Medulla oblongata (tissue), 1 donor: Measurements from ENCODE around the gene FAN1.
"Not testable (repeated sequence)": the region's sequence is repeated elsewhere in the genome, so short reads cannot be mapped to it uniquely, and the experiment has no call there.

Experiments used
- DNase-seq: peaks from one replicate; pipeline ENCODE4 v3.0.0-alpha.2; 2015; ENCODE audit errors: extremely low spot score

The FAN1 gene

DNA sequence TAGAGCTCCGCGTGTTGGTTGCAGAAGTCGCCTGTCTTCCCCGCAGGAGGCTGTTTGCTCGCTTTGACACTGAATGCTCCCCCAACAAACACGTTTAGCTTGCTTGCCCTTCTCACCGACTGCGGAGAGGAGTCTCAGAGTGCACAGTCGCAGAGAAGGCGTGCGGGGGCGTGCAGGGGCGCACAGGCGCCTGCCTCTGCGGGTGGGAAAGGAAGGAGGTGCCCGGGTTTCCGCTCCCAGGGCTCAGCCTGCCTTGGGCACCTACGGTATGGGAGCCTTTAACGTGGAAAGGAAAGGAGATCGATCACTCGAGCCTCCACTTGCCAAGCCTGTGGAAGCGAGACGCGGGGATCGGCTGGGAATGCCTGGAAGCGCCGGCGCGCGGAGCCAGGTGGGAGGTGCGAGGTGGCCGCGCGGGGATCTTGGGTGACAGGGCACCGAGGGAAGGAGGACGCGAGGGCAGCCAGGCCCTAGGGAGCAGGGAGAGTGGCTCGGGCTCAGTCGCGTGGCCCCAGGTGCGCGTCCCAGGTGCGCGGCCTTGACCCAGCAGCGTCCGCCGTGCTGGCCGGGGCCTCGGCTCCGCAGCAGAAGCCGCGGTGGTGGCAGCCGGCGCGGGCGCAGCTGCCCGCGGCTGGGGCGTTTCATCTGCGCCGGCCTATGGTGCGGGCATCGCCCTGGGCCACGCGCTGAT, at the start of gene FAN1:
Gene FAN1 (plus strand): TSS at position 419 of the 691 bp plus-strand sequence. CDS start 749 bp downstream, outside the sequence.
- DNase-seq: peak; percentile 92

DNA sequence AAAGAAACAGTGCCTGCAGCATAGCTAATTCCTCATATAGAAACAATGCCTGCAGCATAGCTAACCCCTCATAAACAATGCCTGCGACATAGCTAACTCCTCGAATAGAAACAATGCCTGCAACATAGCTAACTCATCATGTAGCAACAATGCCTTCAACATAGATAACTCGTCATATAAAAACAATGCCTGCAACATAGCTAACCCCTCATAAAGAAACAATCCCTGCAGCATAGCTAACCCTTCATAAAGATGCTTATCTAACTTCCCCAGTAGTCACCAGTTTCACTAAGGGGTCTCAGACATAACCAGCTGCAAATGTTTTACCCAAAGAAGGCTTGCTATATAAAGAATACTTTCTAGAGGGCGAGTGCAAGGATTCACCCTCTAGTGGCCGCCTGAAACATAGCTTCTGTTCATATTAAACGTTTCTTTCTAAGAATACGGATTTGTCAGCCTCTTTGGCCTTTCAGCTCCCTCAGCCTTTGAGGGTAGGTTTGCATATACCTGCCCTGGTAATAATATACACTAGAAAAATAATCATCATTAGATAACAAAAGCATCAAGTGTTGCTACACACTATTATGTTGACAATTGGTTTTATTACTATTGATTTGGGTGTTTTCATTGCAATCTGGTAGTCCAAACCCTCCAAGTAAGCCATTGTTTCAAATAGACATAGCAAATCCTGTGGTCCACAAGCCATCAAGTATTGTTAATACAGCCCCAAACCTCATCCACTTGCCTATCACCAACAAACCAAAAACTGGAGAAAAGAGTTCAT, 44.4 kb upstream of the FAN1 start:
- peak; percentile 37 for DNase-seq

DNA sequence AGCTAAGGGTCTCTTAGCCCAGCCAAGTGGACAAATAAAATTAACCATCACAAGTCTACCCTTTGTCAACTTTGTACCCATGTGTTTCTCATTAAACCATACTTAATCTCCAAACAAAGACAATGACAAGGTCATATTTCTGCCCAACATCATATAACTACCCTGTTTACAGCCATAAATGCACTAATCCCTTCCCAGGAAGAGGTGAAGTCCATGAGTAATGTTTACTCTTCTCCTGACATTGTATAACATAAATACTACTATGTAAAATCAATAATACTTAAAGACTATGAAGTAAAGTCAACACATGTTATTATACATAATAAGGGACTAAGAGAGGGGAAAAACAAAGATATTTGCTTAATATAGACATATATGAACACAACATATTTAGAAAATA, 38.5 kb upstream of the FAN1 start:
- DNase-seq: no peak

DNA sequence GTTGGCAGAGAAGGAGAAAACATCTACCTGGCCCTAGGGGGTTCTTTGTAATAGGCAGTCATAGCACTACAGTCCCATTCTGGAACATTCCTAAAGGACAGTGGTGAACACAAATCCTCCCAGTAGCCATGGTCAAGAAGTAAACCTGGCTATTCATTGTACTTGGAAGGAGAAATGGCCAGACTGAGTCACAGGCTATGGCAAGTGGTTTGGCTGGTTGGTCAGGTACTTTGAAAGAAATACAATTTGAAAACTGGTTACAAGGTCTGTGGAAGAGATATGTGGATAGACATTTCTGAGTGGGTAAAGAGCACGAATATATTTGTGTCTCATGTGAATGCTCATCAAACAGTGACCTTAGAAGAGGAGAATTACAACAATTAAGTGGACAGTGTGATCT, 33.0 kb upstream of the FAN1 start:
- DNase-seq: no peak

DNA sequence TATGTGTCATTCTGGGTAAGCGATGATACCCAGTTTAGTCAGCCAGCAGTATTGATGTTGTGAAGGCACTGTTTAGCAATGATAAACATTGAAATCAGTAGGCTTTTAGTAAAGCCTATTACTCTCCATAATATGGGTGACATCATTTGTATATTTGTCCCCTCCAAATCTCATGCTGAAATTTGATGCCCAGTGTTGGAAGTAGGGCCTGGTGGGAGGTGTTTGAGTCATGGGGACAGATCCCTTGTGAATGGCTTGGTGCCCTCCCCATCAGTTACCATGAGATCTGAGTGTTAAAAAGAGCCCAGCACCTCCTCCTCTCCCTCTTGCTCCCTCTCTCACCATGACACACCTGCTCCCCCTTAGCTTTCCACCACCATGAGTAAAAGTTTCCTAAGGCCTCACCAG, 31.4 kb upstream of the FAN1 start:
- no peak for DNase-seq

DNA sequence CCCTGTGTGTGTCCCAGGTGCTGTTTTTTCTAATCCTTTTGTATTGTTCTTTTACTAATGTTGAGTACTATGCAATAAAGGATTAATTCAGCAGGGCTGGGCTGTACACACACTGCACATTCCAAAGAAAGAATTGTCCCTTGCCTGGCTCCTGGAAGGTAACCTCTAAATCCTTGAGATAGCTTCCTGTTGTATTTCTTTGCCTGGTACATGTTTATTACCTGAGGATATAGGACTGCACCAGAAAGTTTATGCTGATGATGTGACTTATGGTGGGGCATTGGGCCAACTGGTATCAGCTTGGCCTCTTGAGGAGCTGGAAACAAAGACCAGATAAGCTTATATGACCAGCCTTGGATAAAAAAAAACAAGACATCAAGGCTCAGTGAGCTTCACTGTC, 26.6 kb upstream of the FAN1 start:
- no peak for DNase-seq

DNA sequence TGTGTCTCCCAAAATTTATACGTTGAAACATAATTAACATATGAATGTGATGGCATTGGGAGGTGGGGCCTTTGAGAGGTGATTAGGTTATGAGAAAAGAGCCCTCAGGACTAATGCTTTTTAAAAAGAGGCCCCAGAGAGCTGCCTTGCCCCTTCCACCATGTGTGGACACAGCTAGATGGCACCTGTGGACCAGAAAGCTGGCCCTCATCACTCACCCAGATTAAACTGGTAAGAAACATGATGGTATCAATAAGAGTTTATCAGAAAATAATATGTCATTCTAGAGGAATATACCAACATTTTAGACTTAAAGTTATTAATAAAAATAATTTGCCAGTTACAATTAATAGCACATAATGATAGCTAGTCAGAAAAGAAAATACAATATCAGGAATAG, 25.2 kb upstream of the FAN1 start:
- DNase-seq: no peak

DNA sequence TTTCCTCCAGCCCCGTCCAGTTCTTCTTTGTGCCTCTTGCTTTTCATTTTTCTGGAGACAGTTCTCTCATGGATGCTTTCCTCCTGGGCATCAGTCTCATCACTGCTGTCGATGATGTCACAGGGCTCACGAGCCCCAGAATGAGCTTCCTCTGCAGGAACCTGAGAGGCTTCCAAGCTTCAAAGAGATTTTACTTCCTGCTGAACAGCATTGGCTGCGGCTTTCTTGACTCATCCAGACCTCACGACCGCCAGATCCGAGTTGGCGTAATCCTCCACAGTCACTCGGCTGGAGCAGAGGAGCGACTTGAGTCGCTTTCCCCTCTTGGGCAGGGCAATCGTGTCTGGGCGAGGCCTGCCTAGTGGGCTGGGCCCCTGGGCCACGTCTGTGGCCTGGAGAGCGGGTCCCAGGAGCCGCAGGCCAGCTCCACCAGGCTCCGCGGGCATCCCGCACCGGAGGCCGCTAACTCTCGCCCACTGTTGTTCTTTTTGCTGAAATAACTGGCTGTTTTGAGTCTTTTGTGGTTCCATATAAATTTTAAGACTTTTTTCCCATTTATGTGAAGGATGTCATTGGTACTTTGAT, 20.8 kb upstream of the FAN1 start:
- no peak for DNase-seq

DNA sequence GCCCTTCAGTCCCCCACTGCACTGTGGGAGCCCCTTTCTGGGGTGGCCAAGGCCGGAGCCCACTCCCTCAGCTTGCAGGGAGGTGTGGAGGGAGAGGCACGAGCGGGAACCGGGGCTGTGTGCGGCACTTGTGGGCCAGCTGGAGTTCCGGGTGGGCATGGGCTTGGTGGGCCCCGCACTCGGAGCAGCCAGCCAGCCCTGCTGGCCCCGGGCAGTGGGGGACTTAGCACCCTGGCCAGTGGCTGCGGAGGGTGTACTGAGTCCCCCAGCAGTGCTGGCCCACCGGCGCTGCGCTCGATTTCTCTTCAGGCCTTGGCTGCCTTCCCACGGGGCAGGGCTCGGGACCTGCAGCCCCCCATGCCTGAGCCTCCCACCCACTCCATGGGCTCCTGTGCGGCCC, 20.0 kb upstream of the FAN1 start:
- not testable (repeated sequence) for DNase-seq

DNA sequence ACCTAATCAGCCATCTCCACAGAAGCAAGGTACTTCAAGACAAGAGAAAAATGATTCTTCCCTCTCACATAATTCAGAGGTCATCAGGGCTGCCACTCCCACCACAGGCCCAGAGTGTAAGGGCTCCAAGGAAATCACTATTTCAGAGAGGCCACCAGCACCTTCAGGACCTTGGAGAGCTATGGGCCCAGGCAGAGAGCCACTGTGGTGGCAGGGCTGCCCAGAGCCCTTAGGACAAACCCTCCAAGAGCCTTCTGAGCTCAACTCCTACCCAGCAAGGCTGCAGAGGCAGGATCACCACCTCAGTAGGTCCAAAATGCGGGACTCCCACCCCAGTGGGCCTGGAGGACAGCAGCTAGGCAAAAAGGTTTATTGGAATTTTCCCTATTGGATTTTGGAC, 17.9 kb upstream of the FAN1 start:
- no peak for DNase-seq

DNA sequence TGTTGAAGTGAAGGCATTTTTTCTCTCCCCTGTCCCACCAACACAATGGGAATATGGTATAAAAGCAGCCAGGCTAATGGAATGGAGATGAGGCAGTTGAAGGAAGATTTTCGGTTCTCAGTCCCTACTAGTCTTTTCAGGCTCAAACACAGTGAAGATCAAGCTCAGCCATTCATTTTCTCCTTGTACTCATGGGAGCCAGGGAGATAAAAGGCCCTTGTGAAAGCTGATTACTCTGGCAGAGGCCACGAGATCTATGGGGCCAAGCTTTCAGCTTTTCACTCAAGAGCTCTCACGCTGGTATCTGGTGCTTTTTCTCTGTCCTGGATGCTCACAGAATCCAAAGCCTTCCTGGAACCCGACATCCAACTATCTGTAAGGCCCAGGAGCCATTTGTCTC, 14.5 kb upstream of the FAN1 start:
- peak; percentile 83 for DNase-seq

DNA sequence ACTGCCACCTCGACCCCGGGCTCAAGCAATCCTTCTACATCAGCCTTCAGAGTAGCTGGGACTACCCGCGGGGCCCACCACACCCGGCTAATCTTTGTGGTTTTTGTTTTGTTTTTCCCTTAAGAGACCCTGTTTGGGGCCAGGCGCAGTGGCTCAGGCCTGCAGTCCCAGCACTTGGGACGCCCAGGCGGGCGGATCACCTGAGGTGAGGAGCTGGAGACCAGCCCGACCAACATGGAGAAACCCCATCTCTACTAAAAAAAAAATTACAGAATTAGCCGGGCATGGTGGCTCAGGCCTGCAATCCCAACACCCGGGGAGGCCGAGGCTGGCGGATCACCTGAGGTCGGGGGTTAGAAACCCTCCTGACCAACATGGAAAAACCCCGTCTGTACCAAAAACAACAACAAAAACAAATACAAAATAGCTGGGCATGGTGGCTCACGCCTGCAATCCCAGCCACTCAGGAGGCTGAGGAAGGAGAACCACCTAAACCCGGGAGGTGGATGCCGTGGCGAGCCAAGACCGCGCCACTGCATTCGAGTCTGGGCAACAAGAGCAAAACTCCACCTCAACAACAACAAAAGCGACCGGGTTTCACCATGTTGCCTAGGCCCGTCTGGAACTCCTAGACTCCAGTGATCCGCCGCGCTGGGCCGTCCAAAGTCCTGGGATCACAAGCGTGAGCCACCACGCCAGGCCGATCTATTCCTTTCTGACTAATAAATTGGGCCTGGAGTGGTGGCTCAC, 8.1 kb upstream of the FAN1 start:
- no peak for DNase-seq

DNA sequence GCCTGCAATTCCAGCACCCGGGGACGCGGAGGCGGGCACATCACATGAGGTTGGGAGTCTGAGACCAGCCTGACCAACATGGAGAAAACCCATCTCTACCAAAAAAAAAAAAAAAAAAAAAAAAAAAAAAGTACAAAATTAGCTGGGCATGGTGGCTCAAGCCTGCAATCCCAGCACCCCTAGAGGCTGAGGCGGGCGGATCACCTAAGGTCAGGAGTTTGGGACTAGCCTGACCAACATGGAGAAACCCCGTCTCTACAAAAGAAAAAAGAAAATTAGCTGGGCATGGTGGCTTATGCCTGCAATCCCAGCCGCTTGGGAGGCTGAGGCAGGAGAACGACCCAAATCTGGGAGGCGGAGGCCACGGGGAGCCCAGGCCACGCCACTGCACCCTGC, 7.5 kb upstream of the FAN1 start:
- no peak for DNase-seq

DNA sequence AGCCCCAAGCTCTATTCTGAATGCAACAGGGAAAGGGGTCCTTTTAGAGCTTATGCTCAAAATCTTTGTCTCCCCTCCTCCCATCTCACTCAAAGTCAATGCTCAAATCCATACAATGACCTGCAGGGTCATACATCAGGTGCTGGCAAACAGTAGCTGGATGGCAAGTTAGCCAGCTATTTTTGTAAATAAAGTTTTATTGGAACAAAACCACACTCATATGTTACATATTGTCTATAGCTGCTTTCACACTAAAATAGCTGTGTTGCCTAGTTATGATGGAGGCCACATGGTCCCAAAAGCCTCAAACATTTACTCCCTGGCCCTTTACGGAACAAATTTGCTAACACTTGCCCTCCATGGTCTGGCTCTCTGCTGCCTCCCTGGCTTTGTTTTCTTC, 1.8 kb upstream of the FAN1 start:
- no peak for DNase-seq

DNA sequence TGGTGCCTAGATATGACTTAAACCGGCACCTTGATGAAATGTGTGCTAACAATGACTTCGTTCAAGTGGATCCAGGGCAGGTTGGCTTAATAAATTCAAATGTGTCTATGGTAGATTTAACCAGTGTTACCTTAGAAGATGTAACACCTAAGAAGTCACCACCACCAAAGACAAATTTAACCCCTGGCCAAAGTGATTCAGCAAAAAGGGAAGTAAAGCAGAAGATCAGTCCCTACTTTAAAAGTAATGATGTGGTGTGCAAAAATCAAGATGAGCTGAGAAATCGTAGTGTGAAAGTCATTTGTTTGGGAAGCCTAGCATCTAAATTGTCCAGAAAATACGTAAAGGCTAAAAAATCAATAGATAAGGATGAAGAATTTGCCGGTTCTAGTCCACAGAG, 1.1 kb downstream of the FAN1 start:
- no peak for DNase-seq

DNA sequence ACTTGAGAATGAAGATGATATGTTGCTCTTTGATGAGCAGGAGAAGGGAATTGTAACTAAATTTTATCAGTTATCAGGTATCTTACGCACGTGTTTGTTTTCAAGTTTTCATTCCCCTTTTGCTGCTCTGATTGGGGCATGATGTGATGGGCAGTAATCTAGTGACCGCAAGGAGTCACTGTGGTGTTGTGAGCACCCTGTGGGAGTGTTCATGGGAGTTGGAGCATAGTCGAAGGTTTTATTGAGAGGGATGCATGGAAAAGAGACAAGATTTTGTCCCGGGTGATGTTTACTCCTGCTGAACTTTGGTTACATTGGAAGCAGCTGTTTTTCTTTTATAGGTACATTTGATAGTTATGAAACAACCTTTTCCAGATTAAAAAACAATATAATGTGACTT, 2.1 kb downstream of the FAN1 start:
- DNase-seq: peak; percentile 63

DNA sequence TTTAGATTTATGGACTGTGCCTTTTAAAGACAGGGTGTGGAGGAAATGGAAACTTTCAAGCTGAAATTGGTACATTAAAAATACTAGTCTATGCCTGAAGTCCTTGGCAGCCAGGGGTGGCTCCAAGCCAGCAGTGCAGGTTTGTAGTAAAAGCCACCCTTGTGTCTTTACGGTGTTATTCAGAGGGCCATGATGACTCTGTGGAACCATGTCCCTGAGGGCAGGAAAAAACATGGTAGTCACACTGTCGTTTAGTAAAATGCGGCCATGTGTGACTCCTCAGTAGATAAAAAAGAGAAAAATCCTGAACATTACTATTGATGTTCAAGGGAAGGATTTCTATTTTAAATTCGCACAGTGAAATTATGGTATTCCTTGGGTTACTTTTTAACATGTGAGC, 2.7 kb downstream of the FAN1 start:
- DNase-seq: no peak

DNA sequence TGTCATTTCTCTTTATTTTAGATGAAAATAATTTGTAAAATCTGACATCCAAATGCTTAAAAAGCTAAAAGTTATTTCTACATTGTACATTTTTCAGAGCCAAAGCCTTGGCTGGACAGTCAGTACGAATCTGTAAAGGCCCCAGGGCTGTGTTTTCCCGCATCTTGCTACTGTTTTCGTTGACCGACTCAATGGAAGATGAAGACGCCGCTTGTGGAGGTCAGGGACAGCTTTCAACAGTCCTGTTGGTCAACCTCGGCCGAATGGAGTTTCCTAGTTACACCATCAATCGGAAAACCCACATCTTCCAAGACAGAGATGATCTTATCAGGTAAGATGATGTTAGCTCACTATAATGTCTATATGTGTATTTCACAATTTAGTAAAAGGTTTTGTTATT, 10.0 kb downstream of the FAN1 start:
- DNase-seq: no peak

DNA sequence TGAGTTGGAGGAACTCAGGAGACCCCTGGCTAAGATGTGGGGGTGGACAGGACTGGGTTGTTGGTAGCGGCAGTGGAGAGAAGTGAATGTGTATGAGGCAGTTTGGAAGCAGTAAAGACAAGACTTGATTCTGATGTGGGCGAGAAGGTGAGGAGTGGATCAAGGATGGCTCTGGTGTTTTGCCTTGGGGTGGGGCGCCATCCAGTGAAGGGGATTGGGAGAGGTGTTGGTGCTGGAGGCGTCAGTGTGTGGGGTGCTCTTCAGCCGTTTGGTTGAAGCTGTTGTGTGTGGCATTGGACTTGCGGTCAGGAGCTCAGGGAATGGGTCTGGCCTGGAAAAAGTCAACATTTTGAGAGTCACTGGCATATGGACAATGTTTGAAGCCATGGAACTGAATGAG, 13.3 kb downstream of the FAN1 start:
- DNase-seq: no peak

DNA sequence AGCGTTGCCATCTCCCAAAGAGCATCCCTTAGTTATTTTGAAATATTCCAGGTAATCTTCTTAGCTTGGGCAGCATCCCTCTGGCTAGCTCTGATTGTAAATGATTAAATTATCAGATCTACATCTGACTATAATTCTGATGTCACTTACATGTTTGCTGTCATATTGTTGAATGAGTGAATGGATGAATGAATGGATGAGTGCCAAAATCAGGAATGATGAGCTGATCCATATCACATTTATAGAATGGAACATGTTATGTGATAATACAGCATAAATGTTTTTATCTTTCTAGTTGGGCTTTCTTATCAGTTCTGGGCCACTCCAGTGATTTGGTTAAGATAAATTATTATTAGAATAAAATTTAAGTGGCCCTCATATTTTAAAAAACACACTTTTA, 14.0 kb downstream of the FAN1 start:
- no peak for DNase-seq

DNA sequence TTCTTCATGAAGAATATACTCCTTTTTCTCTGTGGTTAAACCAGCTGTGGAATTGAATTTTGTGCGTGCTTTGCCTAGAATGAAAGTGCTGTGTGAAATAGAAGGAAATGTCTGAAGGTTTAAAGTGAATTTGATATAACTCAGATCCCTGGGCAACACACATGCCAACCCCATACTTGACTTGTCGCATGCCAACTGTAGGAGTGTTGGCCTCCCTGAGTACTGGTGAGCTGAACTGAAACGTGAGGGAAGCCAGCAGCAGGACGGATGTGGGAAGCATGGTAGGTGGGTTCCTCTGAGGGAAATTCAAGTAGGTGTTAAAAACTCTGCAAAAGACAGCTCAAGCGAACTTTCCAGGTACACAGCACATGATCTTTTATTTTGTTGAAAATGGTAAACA, 14.7 kb downstream of the FAN1 start:
- no peak for DNase-seq

DNA sequence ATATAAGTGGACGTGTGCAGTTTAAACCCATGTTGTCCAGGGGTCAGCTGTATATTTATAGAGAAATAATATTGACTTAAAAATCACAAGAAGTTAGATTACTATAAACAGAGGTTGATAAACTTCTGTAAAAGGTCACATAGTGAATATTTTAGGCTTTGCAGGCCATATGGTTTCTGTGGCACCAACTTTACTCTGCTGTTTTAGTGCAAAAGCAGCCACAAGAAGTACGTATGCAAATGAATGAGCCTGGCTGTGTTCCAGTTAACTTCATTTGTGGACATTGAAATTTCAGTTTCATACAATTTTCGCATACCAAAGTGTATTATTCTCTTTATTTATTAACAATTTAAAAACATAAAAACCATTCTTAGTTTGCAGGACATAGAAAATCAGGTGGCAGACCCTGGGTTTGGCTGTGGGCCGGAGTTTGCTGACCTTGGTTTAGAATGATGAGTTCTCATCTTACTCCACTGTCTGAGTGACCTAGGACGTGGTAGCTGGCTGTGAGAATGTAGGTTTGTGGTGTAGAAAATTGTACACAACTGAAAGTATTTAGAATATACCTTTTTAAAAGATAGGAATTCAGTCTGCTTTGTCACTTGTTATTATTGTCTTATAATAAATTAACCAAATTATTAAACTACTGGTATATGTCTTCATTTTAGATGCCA, 16.3 kb downstream of the FAN1 start:
- DNase-seq: no peak
